OCI-LY1 (cell line): ENCODE results near the gene SLC22A8.

Experiments used
- H2AFZ ChIP-seq: fragments of 200-600 bp; sonication (generic), shearing (Covaris generic); 2 replicates; pipeline ENCODE4 v1.6.0; 2014; ENCODE audit warnings: antibody characterized with exemption, mild to moderate bottlenecking, low read length
- H3F3A ChIP-seq: fragments of 200-600 bp; sonication (generic), shearing (Covaris generic); 2 replicates; pipeline ENCODE4 v1.6.0; 2014; ENCODE audit warnings: mild to moderate bottlenecking, antibody characterized with exemption, low read length, moderate library complexity; ENCODE audit not compliant: insufficient read depth
- H3K27ac ChIP-seq: fragments of 200-600 bp; sonication (generic); 2 replicates; pipeline ENCODE4 v1.5.1; 2014; ENCODE audit warnings: low read length, mixed run types, mild to moderate bottlenecking, low read depth; ENCODE audit not compliant: poor library complexity, severe bottlenecking
- H3K27me3 ChIP-seq: fragments of 200-600 bp; sonication (generic); 2 replicates; pipeline ENCODE4 v1.6.0; 2014; ENCODE audit warnings: antibody characterized with exemption, mild to moderate bottlenecking, low read length, moderate library complexity; ENCODE audit not compliant: insufficient read depth
- H3K36me3 ChIP-seq: fragments of 200-600 bp; sonication (generic); 2 replicates; pipeline ENCODE4 v1.6.1; 2014; ENCODE audit warnings: mild to moderate bottlenecking, antibody characterized with exemption, low read length, moderate library complexity, mixed read lengths; ENCODE audit not compliant: insufficient read depth
- H3K4me1 ChIP-seq: fragments of 200-600 bp; sonication (generic); 2 replicates; pipeline ENCODE4 v1.5.1; 2014; ENCODE audit warnings: mild to moderate bottlenecking, low read length, moderate library complexity; ENCODE audit not compliant: insufficient read depth, severe bottlenecking
- H3K4me2 ChIP-seq: fragments of 200-600 bp; sonication (generic), shearing (Covaris generic); 2 replicates; pipeline ENCODE4 v1.6.1; 2014; ENCODE audit warnings: low read length
- H3K4me3 ChIP-seq: fragments of 200-600 bp; sonication (generic); 2 replicates; pipeline ENCODE4 v1.5.1; 2014; ENCODE audit warnings: low read length, low read depth, mild to moderate bottlenecking, mixed read lengths; ENCODE audit not compliant: poor library complexity, severe bottlenecking
- H3K79me2 ChIP-seq: fragments of 200-600 bp; shearing (Covaris generic); 2 replicates; pipeline ENCODE4 v1.6.1; 2016; ENCODE audit warnings: mixed run types, low read length, mixed read lengths; ENCODE audit not compliant: insufficient read depth
- H3K9ac ChIP-seq: fragments of 200-600 bp; sonication (generic), shearing (Covaris generic); 2 replicates; pipeline ENCODE4 v1.6.1; 2014; ENCODE audit warnings: mild to moderate bottlenecking, low read length, mixed read lengths
- H3K9me2 ChIP-seq: fragments of 200-600 bp; sonication (generic), shearing (Covaris generic); 2 replicates; pipeline ENCODE4 v1.6.1; 2014; ENCODE audit warnings: low read depth, mild to moderate bottlenecking, low read length, mixed read lengths
- H3K9me3 ChIP-seq: fragments of 200-600 bp; shearing (Covaris generic); 2 replicates; pipeline ENCODE4 v1.6.1; 2014; ENCODE audit warnings: low read length, mixed read lengths
- H4K20me1 ChIP-seq: fragments of 200-600 bp; sonication (generic), shearing (Covaris generic); 2 replicates; pipeline ENCODE4 v1.6.0; 2016; ENCODE audit warnings: mild to moderate bottlenecking, low read length; ENCODE audit not compliant: insufficient read depth
- CTCF ChIP-seq: fragments of 200-600 bp; sonication (generic), shearing (Covaris generic); IDR thresholded peaks from 2 replicates; pipeline ENCODE4 v1.5.1; 2017; ENCODE audit warnings: mild to moderate bottlenecking, antibody characterized with exemption, low read length, moderate library complexity, mixed read lengths
- EZH2 ChIP-seq: fragments of 200-600 bp; sonication (generic), shearing (Covaris generic); IDR thresholded peaks from 2 replicates; pipeline ENCODE4 v1.8.0; 2017; ENCODE audit warnings: borderline replicate concordance, mixed run types, mild to moderate bottlenecking, antibody characterized with exemption, low read length, moderate library complexity, mixed read lengths

SLC22A8 gene

GRCh38 chr11:62957147-62957546, 58.5 kb downstream of the SLC22A8 start:
- H2AFZ ChIP-seq: no peak overlapping the region
- no peaks in the 10 kb centered on the region for H3K36me3 ChIP-seq

GRCh38 chr11:62954478-62954877, 61.2 kb downstream of the SLC22A8 start:
- H3K27ac ChIP-seq: no peak overlapping the region
- H3F3A ChIP-seq: no peaks in the 10 kb centered on the region
- no peaks in the 10 kb centered on the region for H3K9me3 ChIP-seq
- H3K36me3 ChIP-seq: no peaks in the 10 kb centered on the region
- no peak overlapping the region for H3K9ac ChIP-seq
- H2AFZ ChIP-seq: no peak overlapping the region
- H3K4me1 ChIP-seq: no peaks in the 10 kb centered on the region
- TF ChIP-seq CTCF: no peak
- TF ChIP-seq EZH2: no peak
- no peaks in the 10 kb centered on the region; the same call in 1 of the 2 replicates for H3K27me3 ChIP-seq
- H3K79me2 ChIP-seq: no peaks in the 10 kb centered on the region
- H3K4me2 ChIP-seq: no peak overlapping the region
- H3K4me3 ChIP-seq: no peak overlapping the region
- H4K20me1 ChIP-seq: no peaks in the 10 kb centered on the region
- H3K9me2 ChIP-seq: no peaks in the 10 kb centered on the region

More at GRCh38 chr11:62957147-62957546, 58.5 kb downstream of the SLC22A8 start:
- no peaks in the 10 kb centered on the region for H4K20me1 ChIP-seq
- H3K4me1 ChIP-seq: no peaks in the 10 kb centered on the region
- H3F3A ChIP-seq: no peaks in the 10 kb centered on the region
- H3K79me2 ChIP-seq: no peaks in the 10 kb centered on the region
- H3K4me3 ChIP-seq: no peak overlapping the region
- no peaks in the 10 kb centered on the region; the same call in 1 of the 2 replicates for H3K27me3 ChIP-seq
- H3K9ac ChIP-seq: no peak overlapping the region
- H3K27ac ChIP-seq: no peak overlapping the region
- no peaks in the 10 kb centered on the region for H3K9me3 ChIP-seq
- H3K9me2 ChIP-seq: no peaks in the 10 kb centered on the region
- TF ChIP-seq CTCF (no peak), EZH2 (no peak)
- H3K4me2 ChIP-seq: no peak overlapping the region

- Histone ChIP-seq H3K27me3 (no peaks in the 10 kb centered on the region; the same call in 1 of the 2 replicates), H3K79me2 (no peaks in the 10 kb centered on the region), H3K36me3 (no peaks in the 10 kb centered on the region), H3K9ac (no peak overlapping the region), H3K27ac (no peak overlapping the region), H3K4me3 (no peak overlapping the region), H3F3A (no peaks in the 10 kb centered on the region), H3K4me1 (no peaks in the 10 kb centered on the region), H4K20me1 (no peaks in the 10 kb centered on the region), H3K9me3 (no peaks in the 10 kb centered on the region), H3K4me2 (no peak overlapping the region), H2AFZ (no peak overlapping the region), H3K9me2 (no peaks in the 10 kb centered on the region)
- TF ChIP-seq CTCF (no peak), EZH2 (no peak)
Observed at GRCh38 chr11:62953811-62954210, 61.8 kb downstream of the SLC22A8 start.
